CD4-positive, alpha-beta T cell (primary cell): ENCODE data around the gene SNORC. TPM values are rescaled to one million over a fixed set of nuclear protein-coding genes. Genes with fewer than 3 reads are reported as not detected.

Experiments used
- ATAC-seq: fragments of 200-7000 bp; cut with Tn5 transposase; one replicate; pipeline ENCODE4 v1.10.0; 2022; ENCODE audit warnings: mild to moderate bottlenecking; ENCODE audit not compliant: poor library complexity
- CTCF ChIA-PET: fragments of 350-600 bp; sonication (Branson Sonifier 250); formaldehyde crosslinking; loops from one replicate; lab custom pipeline; 2021; ENCODE audit warnings: antibody characterized with exemption, inconsistent platforms; lab: Charles Lee
- POLR2A ChIA-PET: fragments of 350-600 bp; sonication (Branson Sonifier 250); formaldehyde crosslinking; loops from one replicate; lab custom pipeline; 2021; ENCODE audit warnings: antibody characterized with exemption, inconsistent platforms; lab: Charles Lee
- DNase-seq, 14 experiments: peaks; one replicate each; pipeline ENCODE4 v3.0.0-alpha.2; 2013 to 2020; ENCODE audit warnings: mixed read lengths in 2 of 14
- H3K27ac ChIP-seq, 2 donors: one replicate each; pipeline versions ENCODE4 v1.5.1 to v1.7.0; 2013; ENCODE audit warnings: low read length in 2 of 2, low read depth in 1 of 2, mild to moderate bottlenecking in 1 of 2
- H3K27me3 ChIP-seq, 2 experiments: 1 replicate in 1 of 2; 2 replicates in 1 of 2; pipeline versions ENCODE4 v1.6.1 to v1.7.0; 2013; ENCODE audit warnings: low read length in 2 of 2, control low read depth in 1 of 2, mild to moderate bottlenecking in 1 of 2, moderate library complexity in 1 of 2; ENCODE audit not compliant: insufficient read depth in 2 of 2, control insufficient read depth in 1 of 2
- H3K36me3 ChIP-seq: one replicate; pipeline ENCODE4 v1.6.1; 2013; ENCODE audit warnings: low read length, control low read depth; ENCODE audit not compliant: insufficient read depth
- H3K4me1 ChIP-seq: one replicate; pipeline ENCODE4 v1.6.1; 2013; ENCODE audit warnings: low read length, control low read depth; ENCODE audit not compliant: insufficient read depth
- H3K4me3 ChIP-seq: one replicate; pipeline ENCODE4 v1.5.1; 2013; ENCODE audit warnings: mild to moderate bottlenecking, low read length, moderate library complexity
- H3K9me3 ChIP-seq, 2 experiments: 1 replicate in 1 of 2; 2 replicates in 1 of 2; pipeline versions ENCODE4 v1.6.1 to v1.7.0; 2013; ENCODE audit warnings: low read length in 2 of 2, mild to moderate bottlenecking in 2 of 2, control low read depth in 1 of 2, moderate library complexity in 1 of 2; ENCODE audit not compliant: control insufficient read depth in 1 of 2, insufficient read depth in 1 of 2
- H3K27ac Mint-ChIP-seq: one replicate; pipeline ENCODE4 v1.8.0; 2020; ENCODE audit warnings: mixed read lengths
- H3K27me3 Mint-ChIP-seq: one replicate; pipeline ENCODE4 v1.8.0; 2021; ENCODE audit warnings: mixed read lengths
- H3K36me3 Mint-ChIP-seq: one replicate; pipeline ENCODE4 v1.8.0; 2021; ENCODE audit warnings: low read depth, mixed read lengths
- H3K4me1 Mint-ChIP-seq: one replicate; pipeline ENCODE4 v1.8.0; 2021; ENCODE audit warnings: low read depth, mixed read lengths
- H3K4me3 Mint-ChIP-seq: one replicate; pipeline ENCODE4 v1.8.0; 2020; ENCODE audit warnings: mild to moderate bottlenecking, mixed read lengths
- H3K9me3 Mint-ChIP-seq: one replicate; pipeline ENCODE4 v1.8.0; 2020; ENCODE audit warnings: mixed read lengths
- intact Hi-C, 2 experiments: fragments of 100-400 bp; cut with DNase I in 1 of 2; cut with micrococcal nuclease in 1 of 2; formaldehyde crosslinking; loops; one replicate each; pipeline versions ENCODE4 v1.15.1 to v1.9.0; 2023 to 2025; cut with DNase I, micrococcal nuclease
- total RNA-seq, 174 experiments: library from RNA in 2 of 174; stranded (reverse) in 2 of 174; gene quantifications; one replicate each; pipeline ENCODE4 v1.2.3 and lab custom pipeline; 2021 to 2026
- TF ChIP-seq, protein P1 (sequence below): fragments of 200-600 bp; IDR thresholded peaks from one replicate; pipeline ENCODE4 v1.8.0; 2022; ENCODE audit warnings: antibody characterized with exemption, mild to moderate bottlenecking

The SNORC gene
- total RNA-seq, 2 experiments from 2014 or later = 1.2 TPM

DNA sequence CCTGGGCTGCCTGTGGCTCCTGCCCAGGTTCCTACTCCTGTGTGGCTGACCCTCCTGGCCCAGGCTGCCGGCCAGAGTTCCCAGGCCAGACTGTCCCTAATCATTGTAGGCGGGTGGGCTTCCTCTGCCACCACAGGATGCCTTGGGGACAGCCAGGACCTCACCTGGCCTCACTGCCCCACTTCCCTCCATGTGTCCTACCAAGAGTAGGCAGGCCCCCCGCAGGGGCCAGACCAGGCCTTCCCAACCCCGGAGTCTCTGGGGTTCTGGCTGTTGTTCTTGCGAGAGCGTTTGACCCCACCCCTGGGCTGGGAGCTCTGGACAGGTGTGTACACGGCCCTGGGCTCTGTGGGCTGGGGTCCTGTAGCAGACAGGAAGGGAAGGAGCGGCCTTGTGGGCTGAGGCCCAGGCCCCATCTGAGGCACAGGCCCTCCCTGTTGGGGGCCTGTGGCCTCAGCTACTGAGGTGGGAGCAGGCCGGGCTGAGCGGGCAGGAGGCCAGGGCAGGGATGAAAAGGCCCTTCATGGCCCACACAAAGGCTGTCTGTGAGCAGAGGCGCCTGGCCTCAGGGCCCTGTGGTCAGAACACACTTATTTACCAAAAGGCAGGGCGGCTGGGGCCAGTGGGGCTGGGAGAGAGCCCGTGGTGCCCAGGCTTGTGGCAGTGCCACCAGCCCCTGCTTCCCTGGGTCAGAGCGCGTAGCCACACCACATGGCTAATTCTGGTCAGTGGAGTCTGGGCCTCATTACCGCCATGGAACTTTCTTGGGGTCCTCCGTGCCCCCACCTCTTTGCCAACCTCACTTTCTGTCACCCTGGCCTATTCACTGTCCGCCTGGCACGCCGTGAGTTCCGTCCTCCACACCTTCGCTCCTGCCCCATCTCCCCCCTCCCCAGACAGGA lies 2.0 kb downstream of the SNORC start:
- Histone ChIP-seq H3K9me3 (no peaks in the 10 kb centered on the region), H3K27me3 (peaks cover 15 to 20% of the 10 kb centered on the region in 2 experiments), H3K27ac (no peak overlapping the region), H3K36me3 (no peaks in the 10 kb centered on the region), H3K4me3 (no peak overlapping the region), H3K4me1 (peaks cover 9% of the 10 kb centered on the region)
- ChIA-PET POLR2A (no interaction called here), CTCF (no interaction called here)
- intact Hi-C loops = no loop called here
- ATAC-seq = no peak
- no peaks in the 10 kb centered on the region for H3K9me3 Mint-ChIP-seq
- peaks cover 9% of the 10 kb centered on the region for H3K4me1 Mint-ChIP-seq
- TF ChIP-seq, protein P1, sequence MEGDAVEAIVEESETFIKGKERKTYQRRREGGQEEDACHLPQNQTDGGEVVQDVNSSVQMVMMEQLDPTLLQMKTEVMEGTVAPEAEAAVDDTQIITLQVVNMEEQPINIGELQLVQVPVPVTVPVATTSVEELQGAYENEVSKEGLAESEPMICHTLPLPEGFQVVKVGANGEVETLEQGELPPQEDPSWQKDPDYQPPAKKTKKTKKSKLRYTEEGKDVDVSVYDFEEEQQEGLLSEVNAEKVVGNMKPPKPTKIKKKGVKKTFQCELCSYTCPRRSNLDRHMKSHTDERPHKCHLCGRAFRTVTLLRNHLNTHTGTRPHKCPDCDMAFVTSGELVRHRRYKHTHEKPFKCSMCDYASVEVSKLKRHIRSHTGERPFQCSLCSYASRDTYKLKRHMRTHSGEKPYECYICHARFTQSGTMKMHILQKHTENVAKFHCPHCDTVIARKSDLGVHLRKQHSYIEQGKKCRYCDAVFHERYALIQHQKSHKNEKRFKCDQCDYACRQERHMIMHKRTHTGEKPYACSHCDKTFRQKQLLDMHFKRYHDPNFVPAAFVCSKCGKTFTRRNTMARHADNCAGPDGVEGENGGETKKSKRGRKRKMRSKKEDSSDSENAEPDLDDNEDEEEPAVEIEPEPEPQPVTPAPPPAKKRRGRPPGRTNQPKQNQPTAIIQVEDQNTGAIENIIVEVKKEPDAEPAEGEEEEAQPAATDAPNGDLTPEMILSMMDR = no peak
- H3K27ac Mint-ChIP-seq = no peak overlapping the region
- no peaks in the 10 kb centered on the region for H3K36me3 Mint-ChIP-seq
- H3K27me3 Mint-ChIP-seq = peaks cover 16% of the 10 kb centered on the region
- H3K4me3 Mint-ChIP-seq = no peak overlapping the region
- no peak for DNase-seq

GRCh38 chr2:232872826-232873225 lies 2.8 kb downstream of the SNORC start:
- H3K27ac Mint-ChIP-seq = no peak overlapping the region
- DNase-seq = no peak
- TF ChIP-seq, protein P1 = no peak
- no peak for ATAC-seq
- peaks cover 21% of the 10 kb centered on the region for H3K27me3 Mint-ChIP-seq
- H3K36me3 Mint-ChIP-seq = no peaks in the 10 kb centered on the region
- Histone ChIP-seq H3K27me3 (peaks cover 15 to 20% of the 10 kb centered on the region in 2 experiments), H3K27ac (no peak overlapping the region), H3K36me3 (no peaks in the 10 kb centered on the region), H3K4me1 (peaks cover 9% of the 10 kb centered on the region), H3K9me3 (no peaks in the 10 kb centered on the region), H3K4me3 (no peak overlapping the region)
- no peak overlapping the region for H3K4me3 Mint-ChIP-seq
- CTCF ChIA-PET = no interaction called here
- H3K4me1 Mint-ChIP-seq = peaks cover 9% of the 10 kb centered on the region
- POLR2A ChIA-PET = no interaction called here
- intact Hi-C loops = no loop called here
- H3K9me3 Mint-ChIP-seq = no peaks in the 10 kb centered on the region

DNA sequence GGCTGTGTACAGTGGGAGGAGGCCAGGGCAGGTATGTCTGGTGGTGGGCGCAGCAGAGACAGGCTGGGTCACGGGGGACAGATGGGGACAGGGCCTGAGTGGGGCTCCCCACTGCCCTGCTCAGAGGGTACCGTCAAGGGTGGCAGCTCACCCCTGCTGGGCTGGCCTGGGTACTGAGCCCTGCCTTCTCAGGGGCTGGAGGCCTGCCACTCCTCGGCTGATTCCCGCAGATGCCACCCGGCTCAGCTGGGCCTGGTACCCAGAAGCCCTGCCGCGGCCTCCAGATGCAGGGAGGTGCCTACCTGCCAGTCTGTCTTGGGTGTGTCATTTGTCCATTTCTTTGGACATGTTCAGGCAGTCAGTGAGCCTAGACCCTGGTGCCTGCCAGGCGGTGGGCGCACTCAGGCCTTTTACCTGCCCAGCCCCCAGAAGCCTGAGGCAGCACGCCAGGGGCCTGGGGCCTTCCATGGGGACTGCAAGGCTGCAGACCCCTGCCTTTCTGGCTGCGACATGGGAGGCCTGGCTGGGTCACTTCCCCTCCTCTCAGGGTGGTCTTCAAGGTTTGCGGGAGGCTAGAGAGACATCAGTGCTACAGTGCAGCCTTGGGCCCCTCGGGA lies 3.3 kb downstream of the SNORC start:
- POLR2A ChIA-PET = no interaction called here
- no peak overlapping the region for H3K27ac Mint-ChIP-seq
- intact Hi-C loops = no loop called here
- H3K9me3 Mint-ChIP-seq = no peaks in the 10 kb centered on the region
- peaks cover 9% of the 10 kb centered on the region for H3K4me1 ChIP-seq
- H3K27me3 Mint-ChIP-seq = peaks cover 22% of the 10 kb centered on the region
- peaks cover 9% of the 10 kb centered on the region for H3K4me1 Mint-ChIP-seq
- H3K36me3 Mint-ChIP-seq = no peaks in the 10 kb centered on the region
- no peak overlapping the region for H3K4me3 Mint-ChIP-seq
- no peak overlapping the region for H3K27ac ChIP-seq
- no peak overlapping the region for H3K4me3 ChIP-seq
- TF ChIP-seq, protein P1 = no peak
- CTCF ChIA-PET = no interaction called here
- no peaks in the 10 kb centered on the region for H3K36me3 ChIP-seq
- no peaks in the 10 kb centered on the region for H3K9me3 ChIP-seq
- ATAC-seq = no peak
- no peak for DNase-seq
- peaks cover 15 to 20% of the 10 kb centered on the region in 2 experiments for H3K27me3 ChIP-seq
